Fibroblast of skin of right biceps (primary cell): Measurements from ENCODE around the gene GSG1L.

ENCODE experiments used
- DNase-seq: peaks from one replicate; pipeline ENCODE4 v3.0.0-alpha.2; 2013

The GSG1L gene

GRCh38 chr16:28063591-28064061 lies at the start of gene GSG1L:
Gene GSG1L, minus strand, starts transcription at chr16:28063714. Its CDS starts 290 bp downstream, at chr16:28063424.
- DNase-seq, result no peak

DNA sequence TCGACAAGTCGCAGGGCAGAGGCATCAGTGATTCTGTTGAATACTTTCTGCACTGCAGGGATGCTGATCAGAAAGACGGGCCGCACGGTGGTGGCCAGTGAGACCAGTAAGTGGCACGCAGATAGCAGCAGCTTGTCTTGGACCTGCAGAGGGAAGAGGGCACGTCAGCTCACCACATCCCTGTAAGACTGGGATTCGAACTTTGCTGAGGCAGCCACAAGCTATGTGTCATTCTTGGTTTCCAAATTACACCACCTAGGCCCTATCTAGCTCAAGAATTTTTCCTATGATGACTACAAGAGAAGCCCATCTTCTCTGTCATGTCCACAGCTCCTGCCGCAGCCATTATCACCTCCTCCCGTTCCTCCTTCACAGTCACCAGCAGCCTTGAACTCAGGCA lies 49.4 kb upstream of the GSG1L start:
- no peak for DNase-seq

DNA sequence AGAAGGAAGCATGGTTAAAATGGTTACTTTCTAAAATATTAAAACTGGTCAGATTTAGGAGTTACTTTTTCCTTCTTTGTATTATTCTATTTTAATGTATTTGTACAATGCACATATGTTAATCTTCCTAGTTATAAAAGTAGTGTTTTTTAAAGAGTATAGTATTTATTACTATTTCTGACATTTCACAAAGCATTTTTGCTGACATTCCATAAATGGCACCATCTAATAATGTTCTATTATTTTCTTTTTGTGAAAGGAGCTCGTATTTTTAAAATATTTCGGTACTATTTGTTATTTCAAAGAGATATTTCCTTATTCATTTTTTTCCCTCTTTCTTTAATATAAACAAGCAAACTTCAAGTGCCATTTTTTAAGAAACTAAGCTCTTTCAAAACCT lies 47.5 kb upstream of the GSG1L start:
- DNase-seq, result no peak

- DNase-seq, result no peak
These were observed 47.0 kb upstream of the GSG1L start for GRCh38 chr16:28110479-28110878.

DNA sequence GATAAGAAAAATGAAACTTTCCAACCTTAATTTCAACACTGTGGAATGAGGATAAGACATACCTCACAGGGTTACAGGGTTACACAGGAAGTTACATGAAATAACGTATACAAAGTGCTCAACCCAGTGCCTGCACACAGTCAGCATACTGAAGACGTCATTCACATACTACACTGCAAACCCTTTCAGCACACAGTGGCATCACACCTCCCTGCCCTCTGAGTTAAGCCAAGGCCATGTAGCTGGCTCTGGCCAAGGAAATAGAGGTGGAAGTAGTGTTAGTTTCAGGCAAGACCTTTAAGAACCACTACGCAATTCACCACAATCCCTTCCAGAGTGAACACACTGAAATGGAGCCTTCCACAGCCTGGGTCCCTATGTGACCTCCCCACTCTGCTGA lies 46.6 kb upstream of the GSG1L start:
- DNase-seq, result no peak

DNA sequence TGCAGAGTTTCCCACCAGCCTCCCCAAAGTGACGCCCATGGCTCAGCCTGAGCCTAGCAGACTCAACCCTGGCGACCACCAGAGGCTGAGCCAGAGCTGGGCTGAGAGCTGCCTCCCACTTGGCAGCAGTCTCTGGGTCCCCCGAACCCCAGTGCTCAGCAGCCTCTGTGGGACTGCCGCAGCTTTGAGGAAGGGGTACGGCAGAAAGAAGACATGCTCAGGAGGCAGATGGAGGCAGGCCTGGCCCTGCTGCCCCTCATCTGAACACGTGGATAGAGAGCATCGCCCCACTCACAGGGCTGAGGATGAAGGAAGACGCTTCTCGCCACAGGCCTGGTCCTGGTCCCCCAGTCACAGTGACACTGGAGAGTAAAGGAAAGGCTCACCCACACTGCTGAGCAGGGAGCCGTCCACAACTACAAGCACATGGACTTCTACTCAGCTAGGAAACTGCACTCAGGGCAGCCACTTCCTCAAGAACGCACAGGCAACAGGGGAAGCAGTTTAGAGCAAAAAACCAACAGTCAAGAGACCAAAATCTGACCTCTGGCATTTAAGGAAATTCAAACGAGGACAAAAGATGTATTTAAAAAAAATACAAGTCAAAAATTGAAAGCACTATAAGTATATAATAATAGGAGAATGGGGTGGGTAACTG lies 45.2 kb upstream of the GSG1L start:
- no peak for DNase-seq

- DNase-seq, result no peak
These were observed 43.7 kb upstream of the GSG1L start for GRCh38 chr16:28107232-28107631.

DNA sequence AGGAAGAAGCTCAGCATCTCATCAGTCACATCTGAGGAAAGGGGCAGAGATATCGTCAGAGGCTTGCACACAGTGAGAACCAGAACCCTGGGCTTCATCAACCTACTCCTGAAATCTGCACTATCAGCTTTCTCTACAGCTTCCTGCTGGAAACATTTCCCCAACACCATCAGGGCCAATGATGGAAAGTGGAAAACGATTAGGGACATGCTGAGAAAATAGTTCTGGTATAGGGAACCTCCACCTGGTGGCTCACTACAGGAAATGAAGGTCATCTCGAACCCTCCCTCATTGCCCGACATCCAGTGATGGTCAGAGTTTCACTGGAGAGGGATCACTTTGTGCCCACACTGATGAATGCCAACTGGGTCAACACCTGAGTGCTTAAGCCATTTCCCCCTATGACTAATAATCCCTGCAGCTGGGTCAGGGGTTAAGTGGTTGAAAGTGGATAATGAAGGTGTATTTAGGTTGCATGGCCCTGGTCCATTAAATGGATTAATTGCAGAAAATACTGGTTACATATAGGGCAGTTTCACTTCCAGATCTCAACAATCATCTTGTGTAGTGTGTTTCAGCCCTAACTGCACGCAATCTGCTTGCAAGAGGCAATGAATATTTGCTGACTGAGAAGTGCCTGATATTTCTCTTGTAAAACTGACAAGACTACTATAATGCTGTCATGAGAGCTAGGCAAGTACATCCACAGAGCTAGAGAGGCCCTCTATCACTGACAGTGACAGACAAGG lies 43.1 kb upstream of the GSG1L start:
- no peak for DNase-seq

- DNase-seq, result no peak
These were observed 42.4 kb upstream of the GSG1L start for GRCh38 chr16:28105954-28106353.

GRCh38 chr16:28105297-28105696 lies 41.8 kb upstream of the GSG1L start:
- DNase-seq, result no peak

- DNase-seq, result no peak
These were observed 40.9 kb upstream of the GSG1L start for GRCh38 chr16:28104404-28104803.

GRCh38 chr16:28103516-28104170 lies 40.1 kb upstream of the GSG1L start:
- no peak for DNase-seq

- DNase-seq, result no peak
These were observed 38.0 kb upstream of the GSG1L start for GRCh38 chr16:28101533-28101890.

GRCh38 chr16:28100810-28101532 lies 37.5 kb upstream of the GSG1L start:
- no peak for DNase-seq

GRCh38 chr16:28098959-28099945 lies 35.7 kb upstream of the GSG1L start:
- DNase-seq, result no peak

DNA sequence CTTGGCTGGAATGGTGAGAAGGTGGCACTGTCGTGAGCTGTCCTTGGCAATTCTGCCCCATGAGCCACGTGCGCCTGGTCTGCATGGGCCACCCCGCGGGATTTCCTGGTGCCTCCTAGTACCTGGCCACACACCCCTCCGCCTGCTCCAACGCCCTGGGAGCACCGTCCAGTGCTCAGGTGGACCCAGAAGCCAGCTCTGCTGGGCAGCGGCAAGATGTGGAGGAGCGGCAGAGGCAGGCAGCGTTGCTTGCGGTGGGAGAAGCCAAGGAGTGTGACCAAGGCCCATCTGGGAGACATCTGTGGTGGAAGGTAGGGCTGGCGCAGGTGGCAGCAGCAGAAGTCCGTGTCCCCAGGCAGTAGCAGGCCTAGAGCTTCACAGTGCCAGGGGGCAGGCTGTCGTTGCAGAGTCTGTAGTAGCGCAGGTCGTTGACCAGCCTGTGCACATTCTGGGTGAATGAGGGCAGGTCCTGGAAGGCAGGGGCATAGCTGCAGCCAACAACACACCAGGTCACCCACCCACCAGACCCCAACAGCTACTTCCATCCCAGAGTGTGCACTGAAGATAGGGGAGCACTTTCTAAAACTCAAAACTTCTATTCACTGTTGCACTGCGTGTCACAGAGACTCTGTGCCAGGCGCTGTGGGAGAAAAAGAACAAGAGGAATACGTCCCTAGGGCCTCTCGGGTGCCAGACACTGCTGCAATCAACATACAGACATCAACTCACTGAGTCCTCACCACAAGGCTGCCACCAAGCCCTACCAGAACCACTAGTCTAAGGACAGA lies 34.9 kb upstream of the GSG1L start:
- DNase-seq, result no peak

DNA sequence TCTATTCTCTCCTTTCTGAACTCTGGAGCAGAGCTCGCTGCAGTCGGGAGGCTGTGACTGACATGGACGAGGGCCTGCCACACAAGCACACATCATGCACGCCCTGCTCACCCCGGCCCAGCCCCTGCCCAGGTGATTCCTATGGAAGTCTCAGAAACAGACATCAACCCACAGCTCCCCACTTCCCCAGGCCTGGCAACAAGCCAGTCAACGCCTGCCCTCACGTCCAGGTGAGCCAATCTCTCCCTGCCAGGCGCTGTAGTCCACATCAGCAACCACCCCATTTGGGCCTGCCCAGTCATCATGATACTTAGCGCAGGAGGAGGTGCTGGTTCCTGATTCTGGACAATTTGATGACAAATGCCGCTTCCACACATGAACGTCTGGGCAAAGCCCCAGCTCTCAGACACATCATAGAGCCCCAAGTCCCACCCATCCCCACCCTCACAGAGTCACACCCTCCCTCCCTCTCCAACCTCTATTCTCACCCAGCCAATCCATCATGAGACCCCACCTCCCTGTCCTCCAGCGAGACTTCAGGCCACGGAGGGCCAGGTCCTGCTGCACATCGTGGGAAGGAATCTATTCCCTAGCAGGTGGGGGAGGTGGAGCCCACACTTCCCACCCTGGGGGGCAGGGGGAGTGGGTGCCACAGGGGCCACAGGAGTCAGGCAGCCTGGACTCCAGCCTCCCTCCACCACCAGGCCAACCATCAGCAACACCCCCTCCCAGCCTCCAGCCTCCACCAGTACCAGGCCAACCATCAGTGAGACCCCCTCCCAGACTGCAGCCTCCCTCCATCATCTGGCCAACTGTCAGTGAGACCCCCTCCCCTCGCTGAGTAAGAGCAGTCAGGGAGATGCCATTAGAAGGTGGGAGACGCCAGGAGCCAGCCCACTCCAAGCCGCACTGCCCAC lies 33.7 kb upstream of the GSG1L start:
- no peak for DNase-seq

DNA sequence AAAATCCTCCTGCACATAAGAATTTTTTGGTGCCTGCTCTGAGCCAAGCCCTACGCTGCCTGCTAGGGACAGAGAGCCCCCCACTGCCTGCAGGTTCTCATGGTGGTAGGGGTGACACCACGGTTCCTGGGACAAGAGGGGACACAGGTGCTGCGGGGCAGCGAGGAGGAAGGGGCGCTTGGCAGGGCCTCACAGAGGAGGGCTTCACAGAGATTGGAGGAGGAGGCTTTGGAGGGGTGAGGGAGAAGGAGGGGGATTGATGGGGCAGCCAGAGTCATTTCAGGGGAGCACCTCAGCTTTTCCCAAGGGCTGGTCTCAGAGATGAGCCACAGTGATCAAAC lies 29.8 kb upstream of the GSG1L start:
- no peak for DNase-seq

- DNase-seq, result no peak
These were observed 29.3 kb upstream of the GSG1L start for GRCh38 chr16:28092721-28093384.

- DNase-seq, result no peak
These were observed 28.1 kb upstream of the GSG1L start for GRCh38 chr16:28091656-28092055.
